ENCODE data around the gene UBE2E1. TPM values are rescaled to one million over a fixed set of nuclear protein-coding genes. Genes with fewer than 3 reads are reported as not detected.

Gene UBE2E1
- total RNA-seq, 2 donors from 2014 or later: 41.2 to 53.3 TPM

DNA sequence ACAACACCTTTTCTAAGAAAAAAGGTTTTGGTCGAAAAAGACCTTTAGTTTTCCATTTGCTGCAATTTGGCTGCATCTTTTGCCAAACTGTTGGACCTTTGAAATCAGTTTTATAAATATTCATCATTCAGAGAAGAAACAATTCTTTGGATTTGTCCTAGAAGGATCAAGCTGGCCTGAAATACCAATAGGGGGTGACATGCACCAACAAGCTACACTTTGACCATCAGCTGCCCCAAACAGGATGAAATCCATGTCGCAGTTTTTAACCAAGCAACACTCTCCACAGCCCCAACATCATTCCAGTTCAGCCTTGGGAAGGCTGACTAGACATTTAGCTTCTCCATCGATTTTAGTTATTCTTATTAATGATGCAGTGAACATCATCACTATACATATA is 121.0 kb downstream of the UBE2E1 start:
- TF ChIP-seq, protein P1, sequence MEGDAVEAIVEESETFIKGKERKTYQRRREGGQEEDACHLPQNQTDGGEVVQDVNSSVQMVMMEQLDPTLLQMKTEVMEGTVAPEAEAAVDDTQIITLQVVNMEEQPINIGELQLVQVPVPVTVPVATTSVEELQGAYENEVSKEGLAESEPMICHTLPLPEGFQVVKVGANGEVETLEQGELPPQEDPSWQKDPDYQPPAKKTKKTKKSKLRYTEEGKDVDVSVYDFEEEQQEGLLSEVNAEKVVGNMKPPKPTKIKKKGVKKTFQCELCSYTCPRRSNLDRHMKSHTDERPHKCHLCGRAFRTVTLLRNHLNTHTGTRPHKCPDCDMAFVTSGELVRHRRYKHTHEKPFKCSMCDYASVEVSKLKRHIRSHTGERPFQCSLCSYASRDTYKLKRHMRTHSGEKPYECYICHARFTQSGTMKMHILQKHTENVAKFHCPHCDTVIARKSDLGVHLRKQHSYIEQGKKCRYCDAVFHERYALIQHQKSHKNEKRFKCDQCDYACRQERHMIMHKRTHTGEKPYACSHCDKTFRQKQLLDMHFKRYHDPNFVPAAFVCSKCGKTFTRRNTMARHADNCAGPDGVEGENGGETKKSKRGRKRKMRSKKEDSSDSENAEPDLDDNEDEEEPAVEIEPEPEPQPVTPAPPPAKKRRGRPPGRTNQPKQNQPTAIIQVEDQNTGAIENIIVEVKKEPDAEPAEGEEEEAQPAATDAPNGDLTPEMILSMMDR (IDR thresholded peaks at IDR 0.05): no peak

DNA sequence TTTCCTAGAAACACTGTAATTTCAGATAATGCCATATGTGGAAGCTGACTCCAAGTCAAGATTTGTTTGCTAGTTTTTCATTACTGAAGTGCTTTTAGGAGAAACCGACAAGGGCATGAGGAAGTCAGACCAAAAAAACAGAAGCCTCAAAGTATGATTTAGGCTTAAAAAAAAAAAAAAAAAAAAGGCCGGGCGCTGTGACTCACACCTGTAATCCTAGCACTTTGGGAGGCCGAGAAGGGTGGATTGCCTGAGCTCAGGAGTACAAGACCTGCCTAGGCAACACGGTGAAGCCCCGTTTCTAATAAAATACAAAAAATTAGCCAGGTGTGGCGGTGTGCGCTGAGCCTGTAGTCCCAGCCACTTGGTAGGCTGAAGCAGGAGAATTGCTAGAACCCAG is 122.8 kb downstream of the UBE2E1 start:
- Histone ChIP-seq H3K4me3 (no peak overlapping the region), H3K4me1 (ENCODE audit: control insufficient read depth in 1 of 2, low read depth in 2 of 2) (peaks cover 0 to 6% of the 10 kb centered on the region in 2 donors), H3K27me3 (replicated peaks; ENCODE audit: insufficient read depth) (no peaks in the 10 kb centered on the region), H3K27ac (no peak overlapping the region), H3K36me3 (no peaks in the 10 kb centered on the region), H3K9me3 (no peaks in the 10 kb centered on the region)
- no peak for DNase-seq (ENCODE audit: low spot score)
- TF ChIP-seq, protein P1 (IDR thresholded peaks at IDR 0.05): no peak
- no peak for ATAC-seq (ENCODE audit: insufficient number of reproducible peaks, low FRiP score, low read depth)

More for the DNA sequence above, 121.0 kb downstream of the UBE2E1 start:
- H3K27me3 ChIP-seq (replicated peaks; ENCODE audit: insufficient read depth): no peaks in the 10 kb centered on the region
- no peak overlapping the region for H3K27ac ChIP-seq
- ATAC-seq (ENCODE audit: insufficient number of reproducible peaks, low FRiP score, low read depth): no peak
- no peaks in the 10 kb centered on the region for H3K36me3 ChIP-seq
- DNase-seq (ENCODE audit: low spot score): no peak
- H3K9me3 ChIP-seq: no peaks in the 10 kb centered on the region
- peaks cover 0 to 6% of the 10 kb centered on the region in 2 donors for H3K4me1 ChIP-seq (ENCODE audit: control insufficient read depth in 1 of 2, low read depth in 2 of 2)
- H3K4me3 ChIP-seq: no peak overlapping the region

DNA sequence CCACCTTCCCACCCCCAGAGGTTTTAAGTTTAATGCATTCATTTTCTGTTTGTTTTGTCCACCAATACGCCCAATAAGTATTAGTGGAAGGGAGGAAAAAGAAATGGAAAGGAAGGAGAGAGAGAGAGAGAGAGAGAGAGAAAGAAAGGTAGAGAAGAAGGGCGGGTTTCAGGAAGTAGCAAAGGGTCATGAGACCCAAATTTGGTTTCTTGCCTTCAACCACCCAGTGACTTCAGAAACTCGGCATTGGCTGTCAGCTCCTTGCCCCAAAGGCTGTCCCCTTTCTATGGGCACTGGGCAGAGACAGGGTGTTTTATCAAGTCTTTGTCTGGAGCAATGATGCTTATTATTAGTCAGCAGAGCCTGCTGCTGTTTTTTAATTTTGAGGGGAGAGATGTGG is 125.8 kb downstream of the UBE2E1 start:
- DNase-seq (ENCODE audit: low spot score) (no peak), ATAC-seq (ENCODE audit: insufficient number of reproducible peaks, low FRiP score, low read depth) (no peak)
- Histone ChIP-seq H3K27ac (no peak overlapping the region), H3K4me1 (ENCODE audit: control insufficient read depth in 1 of 2, low read depth in 2 of 2) (peaks cover 0 to 6% of the 10 kb centered on the region in 2 donors), H3K36me3 (no peaks in the 10 kb centered on the region), H3K9me3 (no peaks in the 10 kb centered on the region), H3K27me3 (replicated peaks; ENCODE audit: insufficient read depth) (no peaks in the 10 kb centered on the region), H3K4me3 (no peak overlapping the region)
- TF ChIP-seq, protein P1 (IDR thresholded peaks at IDR 0.05): no peak

DNA sequence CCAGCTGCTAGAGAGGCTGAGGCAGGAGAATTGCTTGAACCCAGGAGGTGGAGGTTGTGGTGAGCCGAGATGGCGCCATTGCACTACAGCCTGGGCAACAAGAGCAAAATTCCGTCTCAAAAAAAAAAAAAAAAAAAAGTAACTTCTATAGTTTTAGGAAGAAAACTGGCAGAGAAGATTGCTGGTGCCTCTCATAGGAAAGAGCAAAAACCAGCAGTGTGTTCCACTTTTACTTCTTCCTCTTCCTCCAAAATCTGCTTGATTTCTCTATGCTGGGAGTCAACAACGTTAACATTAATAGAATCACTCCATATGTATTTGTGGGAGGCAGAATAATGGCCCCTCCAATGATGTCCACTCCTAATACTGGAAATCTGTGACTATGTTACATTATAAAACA is 126.8 kb downstream of the UBE2E1 start:
- H3K27ac ChIP-seq: no peak overlapping the region
- DNase-seq (ENCODE audit: low spot score) (no peak), ATAC-seq (ENCODE audit: insufficient number of reproducible peaks, low FRiP score, low read depth) (no peak)
- no peak overlapping the region for H3K4me3 ChIP-seq
- H3K9me3 ChIP-seq: no peaks in the 10 kb centered on the region
- TF ChIP-seq, protein P1 (IDR thresholded peaks at IDR 0.05): no peak
- no peaks in the 10 kb centered on the region for H3K36me3 ChIP-seq
- H3K27me3 ChIP-seq (replicated peaks; ENCODE audit: insufficient read depth): no peaks in the 10 kb centered on the region
- H3K4me1 ChIP-seq (ENCODE audit: control insufficient read depth in 1 of 2, low read depth in 2 of 2): no peaks in the 10 kb centered on the region

DNA sequence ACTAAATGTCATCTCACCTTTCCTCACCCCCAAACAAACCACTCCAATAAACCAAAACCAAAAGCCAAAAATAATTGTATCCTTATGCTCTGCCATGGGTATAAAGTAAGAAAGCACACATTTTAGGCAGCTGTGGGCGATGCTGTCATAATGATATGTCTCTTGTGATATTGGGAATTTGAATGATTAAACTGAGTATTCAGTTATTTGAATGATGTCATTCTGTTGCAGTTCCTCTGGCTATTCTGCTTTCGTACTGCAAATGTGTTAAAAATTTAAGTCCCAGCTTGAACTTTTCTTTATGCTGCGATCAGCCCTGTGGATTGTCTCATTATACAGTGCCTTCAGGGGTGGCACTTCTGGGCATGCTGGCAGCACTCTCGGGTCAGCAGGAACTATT is 128.5 kb downstream of the UBE2E1 start:
- no peak for ATAC-seq (ENCODE audit: insufficient number of reproducible peaks, low FRiP score, low read depth)
- Histone ChIP-seq H3K36me3 (no peaks in the 10 kb centered on the region), H3K27ac (no peak overlapping the region)

More for the DNA sequence above, 128.5 kb downstream of the UBE2E1 start:
- H3K4me3 ChIP-seq: no peak overlapping the region
- DNase-seq (ENCODE audit: low spot score): no peak
- TF ChIP-seq, protein P1 (IDR thresholded peaks at IDR 0.05): no peak
- no peaks in the 10 kb centered on the region for H3K4me1 ChIP-seq (ENCODE audit: control insufficient read depth in 1 of 2, low read depth in 2 of 2)
- H3K27me3 ChIP-seq (replicated peaks; ENCODE audit: insufficient read depth): no peaks in the 10 kb centered on the region
- no peaks in the 10 kb centered on the region for H3K9me3 ChIP-seq
